ENCODE data around the gene INS.
A peak's percentile ranks its signal among the peaks of the same experiment; 100 is the strongest.

The INS gene

GRCh38 chr11:2160736-2161259, at the start of gene INS:
INS (minus strand) TSS chr11:2161209; CDS start chr11:2160971, 238 bp downstream.
- DNase-seq = peak in 1 of 2 experiments; percentile 67

DNA sequence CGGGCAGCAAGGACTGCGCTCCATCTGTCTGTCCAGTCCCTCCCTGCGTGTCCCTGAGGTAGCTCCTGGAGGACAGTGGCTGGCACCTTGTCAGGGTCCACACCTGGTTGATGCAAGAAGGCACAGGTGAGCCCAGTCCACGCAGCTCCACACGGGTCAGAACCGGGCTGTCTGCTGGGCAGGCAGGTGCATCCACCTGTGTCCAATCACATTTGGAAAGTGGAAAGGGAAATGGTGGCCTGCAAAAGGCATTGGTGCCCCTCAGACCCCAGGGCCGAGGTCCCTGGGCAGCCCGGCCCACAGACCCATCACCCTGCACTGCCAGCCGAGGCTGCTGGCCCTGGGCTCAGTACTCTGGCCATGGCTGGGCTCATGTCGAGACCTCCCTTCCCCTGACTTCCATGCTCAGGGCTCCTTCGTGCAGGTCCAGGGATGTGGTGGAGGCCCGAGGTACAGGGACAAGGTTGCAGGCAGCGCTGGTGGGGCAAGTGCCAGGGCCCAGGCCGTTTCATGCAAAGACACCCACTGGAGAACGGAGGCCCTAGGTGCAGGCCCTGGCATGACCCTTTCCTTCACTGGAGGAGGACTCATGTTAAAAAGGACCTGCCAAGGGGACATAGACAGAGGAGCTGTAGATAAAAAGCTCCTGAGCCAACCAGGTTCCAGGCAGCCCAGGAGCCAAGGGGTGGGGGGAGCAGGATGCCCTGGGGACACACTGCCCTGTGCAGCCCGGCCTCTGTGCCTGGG, 49.5 kb upstream of the INS start:
- no peak for DNase-seq

DNA sequence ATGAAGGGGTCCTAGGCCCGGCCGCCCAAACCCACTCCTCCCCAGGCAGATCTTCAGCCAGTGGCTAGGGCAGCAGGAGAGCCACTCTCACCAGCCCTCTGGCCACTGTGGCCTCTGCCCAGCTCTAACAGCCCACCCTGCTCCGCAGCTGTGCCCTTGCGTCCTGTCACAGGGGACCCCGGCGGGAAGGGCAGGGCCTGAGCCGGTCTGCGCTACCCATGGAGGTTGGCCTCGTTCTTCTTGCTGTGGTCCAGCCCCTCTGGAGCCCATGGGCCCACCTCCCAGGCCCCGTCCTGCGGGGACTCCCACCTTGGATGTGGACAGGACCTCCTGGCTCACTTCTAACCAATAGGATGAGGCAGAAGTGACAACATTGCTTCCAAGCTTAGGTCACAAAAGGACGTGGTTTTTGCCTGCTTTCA, 48.9 kb upstream of the INS start:
- DNase-seq = no peak

DNA sequence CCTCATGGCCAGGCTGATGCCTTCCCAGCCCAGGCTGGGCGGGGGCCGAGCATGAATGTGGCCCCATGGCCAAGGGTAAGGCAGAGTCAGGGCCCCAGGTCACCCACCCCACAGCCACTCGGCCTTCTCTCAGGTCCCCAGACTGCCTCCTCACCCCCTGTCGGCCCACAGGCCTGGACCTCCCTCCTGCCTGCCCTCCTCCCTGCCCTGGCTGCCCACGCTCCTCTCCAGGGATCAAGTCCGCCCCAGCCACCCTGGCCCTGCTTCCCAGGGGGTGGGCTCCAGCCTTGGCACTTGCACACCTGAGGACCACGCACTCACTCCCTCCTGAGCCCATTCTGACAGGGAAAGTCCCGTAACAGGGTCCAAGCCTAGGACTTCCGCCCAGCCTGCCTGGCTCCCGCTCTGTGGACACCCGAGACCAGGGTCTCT, 48.4 kb upstream of the INS start:
- DNase-seq = no peak

- peak in 1 of 2 experiments; percentile 64 for DNase-seq
These were observed 47.8 kb upstream of the INS start for GRCh38 chr11:2208691-2209369.

GRCh38 chr11:2207773-2208621, 47.0 kb upstream of the INS start:
- DNase-seq = no peak

- DNase-seq = no peak
These were observed 46.2 kb upstream of the INS start for GRCh38 chr11:2207212-2207611.

- no peak for DNase-seq
These were observed 45.1 kb upstream of the INS start for GRCh38 chr11:2205981-2206690.

DNA sequence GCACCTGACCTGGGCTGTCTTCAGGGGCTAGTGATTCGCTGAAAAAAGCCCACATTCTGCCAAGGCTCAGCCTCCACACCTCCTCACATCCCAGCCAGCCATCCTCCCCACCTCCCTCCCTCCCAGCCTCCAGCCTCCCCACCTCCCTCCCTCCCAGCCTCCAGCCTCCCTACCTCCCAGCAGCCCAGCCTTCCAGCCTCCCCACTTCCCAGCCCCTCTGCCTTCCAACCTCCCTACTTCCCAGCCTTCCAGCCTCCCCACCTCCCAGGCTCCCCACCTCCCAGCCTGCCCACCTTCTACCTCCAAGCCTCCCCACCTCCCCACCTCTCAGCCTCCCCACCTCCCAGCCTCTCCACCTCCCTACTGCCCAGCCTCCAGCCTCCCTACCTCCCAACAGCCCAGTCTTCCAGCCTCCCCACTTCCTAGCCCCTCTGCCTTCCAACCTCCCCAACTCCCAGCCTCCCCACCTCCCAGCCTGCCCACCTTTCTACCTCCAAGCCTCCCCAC, 44.3 kb upstream of the INS start:
- no peak for DNase-seq

DNA sequence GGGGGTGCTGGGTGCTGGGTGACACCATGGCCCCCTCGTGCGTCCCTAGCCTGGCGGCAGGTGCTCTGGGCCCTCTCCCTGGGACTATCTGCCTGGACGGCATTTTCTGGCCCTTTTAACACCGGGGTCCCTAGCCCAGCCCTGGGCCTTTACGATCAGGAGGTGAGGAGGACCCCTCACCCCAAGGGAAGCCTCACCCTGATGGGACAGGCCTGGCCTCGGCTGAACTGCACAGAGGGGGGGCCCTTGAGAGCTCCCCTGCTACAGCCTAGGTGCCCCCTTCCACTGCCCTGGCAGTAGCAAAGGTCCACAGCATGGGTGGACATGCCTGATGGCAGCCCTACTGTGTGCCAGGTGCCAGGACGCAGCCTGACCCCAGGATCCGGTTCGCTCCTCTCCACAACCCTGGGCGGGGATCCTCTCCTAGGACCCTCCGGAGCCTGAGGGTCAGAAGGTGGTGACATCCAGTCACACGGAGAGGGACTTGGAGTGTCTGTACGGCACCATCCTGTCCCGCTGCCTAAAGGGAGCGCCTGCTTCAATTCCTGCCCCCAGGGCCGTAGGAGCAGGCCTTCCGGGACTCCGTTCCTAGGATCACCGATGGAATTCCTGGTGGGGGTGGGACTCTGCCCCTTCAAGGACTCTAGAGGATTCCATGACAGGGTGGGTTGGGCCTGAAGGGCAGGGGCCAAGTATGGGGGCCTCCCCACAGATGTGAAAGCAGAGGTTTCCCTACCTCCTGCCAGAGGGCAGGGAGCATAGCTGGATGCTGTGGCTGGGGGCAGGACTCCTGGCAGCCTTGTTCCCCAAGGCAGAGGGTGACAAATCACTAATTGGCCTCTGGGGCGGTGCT, 43.6 kb upstream of the INS start:
- DNase-seq = peak in 1 of 2 experiments; percentile 11

GRCh38 chr11:2203440-2204259, 42.6 kb upstream of the INS start:
- no peak for DNase-seq

DNA sequence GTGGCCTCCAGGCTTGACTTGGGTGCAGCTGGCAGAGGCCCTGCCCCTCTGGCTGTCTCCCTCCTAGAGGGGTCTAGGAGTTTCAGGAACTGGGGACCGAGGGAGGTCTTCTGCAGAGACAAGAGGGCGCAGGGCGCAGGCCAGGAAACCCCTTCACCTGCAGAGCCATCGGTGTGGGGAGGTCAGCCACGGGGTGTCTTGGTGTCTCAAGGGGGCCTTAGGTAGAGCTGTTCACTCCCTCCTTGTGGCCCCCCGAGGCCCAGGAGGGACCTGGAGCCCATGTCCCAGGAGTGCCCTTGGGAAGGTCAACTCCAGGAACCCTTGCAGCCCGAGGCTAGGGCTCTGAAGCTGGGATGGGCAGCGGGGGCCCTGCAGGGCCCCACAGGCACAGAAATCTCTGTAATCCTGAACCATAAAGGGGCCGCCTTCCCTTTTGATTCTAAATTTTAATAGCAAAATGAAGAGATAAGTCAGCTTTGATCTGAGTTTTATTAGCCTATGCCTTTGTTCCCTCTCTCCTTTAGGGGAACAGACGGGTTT, 42.0 kb upstream of the INS start:
- DNase-seq = no peak

GRCh38 chr11:2202071-2202899, 41.3 kb upstream of the INS start:
- DNase-seq = peak; percentile 90 to 97

DNA sequence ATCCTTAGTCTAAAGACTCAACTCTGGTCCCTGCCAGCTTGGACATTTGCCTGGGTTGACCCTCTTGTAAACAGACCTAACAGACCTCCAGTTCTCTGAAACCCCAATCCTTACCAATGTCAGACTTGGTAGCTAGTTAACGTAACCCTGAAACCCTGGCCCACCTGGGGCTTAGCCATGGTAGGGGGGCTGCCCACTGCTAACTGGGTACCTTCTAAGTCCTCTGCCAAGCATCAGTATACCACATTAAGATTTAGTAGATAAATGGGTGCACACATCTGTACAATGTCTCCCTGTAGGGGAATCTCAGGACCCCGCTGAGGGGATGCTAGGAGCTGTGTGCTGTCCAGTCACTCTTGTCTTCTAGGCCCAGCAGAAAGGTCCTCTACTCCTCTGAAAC, 40.5 kb upstream of the INS start:
- DNase-seq = no peak

DNA sequence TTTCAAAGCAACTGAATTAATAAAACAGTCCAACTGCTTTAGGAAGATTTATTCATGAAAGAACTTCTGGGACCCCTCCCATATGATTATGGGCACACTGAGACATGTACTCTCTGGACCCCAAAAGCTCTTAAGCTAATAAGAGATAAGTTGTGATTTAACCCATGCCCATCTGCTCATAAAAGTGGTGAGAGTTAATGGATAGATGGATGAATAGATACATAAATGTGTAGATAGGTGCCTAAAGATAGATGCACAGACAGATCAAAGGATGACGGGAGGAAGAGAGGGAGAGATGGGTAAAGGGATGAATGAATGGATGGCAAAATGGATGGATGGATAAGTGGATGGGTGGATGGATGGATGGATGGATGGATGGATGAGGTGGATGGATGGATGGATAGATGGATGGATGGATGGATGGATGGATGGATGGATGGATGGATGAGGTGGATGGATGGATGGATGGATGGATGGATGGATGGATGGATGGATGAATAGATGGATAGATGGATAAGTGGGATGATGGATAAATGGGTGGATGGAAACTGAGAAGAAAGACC, 40.0 kb upstream of the INS start:
- DNase-seq = no peak

DNA sequence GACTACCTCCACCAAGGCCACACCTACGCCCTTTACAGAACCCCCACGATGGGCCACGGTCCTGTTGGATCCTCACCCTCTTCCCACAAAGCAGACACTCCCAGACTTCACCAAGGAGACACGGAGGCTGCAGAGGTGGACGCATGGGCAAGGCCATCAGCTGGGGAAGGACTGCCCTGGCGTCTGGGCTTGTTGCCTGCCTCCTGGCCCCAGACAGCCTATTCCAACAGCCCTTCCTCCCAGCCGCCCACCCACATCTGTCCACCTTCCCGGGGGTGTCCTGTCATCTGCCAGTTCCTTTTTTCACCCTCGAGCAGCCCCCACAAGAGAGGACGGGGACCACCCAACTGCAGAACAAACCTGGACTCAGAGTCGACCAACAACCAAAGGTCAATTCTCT, 39.5 kb upstream of the INS start:
- no peak for DNase-seq

DNA sequence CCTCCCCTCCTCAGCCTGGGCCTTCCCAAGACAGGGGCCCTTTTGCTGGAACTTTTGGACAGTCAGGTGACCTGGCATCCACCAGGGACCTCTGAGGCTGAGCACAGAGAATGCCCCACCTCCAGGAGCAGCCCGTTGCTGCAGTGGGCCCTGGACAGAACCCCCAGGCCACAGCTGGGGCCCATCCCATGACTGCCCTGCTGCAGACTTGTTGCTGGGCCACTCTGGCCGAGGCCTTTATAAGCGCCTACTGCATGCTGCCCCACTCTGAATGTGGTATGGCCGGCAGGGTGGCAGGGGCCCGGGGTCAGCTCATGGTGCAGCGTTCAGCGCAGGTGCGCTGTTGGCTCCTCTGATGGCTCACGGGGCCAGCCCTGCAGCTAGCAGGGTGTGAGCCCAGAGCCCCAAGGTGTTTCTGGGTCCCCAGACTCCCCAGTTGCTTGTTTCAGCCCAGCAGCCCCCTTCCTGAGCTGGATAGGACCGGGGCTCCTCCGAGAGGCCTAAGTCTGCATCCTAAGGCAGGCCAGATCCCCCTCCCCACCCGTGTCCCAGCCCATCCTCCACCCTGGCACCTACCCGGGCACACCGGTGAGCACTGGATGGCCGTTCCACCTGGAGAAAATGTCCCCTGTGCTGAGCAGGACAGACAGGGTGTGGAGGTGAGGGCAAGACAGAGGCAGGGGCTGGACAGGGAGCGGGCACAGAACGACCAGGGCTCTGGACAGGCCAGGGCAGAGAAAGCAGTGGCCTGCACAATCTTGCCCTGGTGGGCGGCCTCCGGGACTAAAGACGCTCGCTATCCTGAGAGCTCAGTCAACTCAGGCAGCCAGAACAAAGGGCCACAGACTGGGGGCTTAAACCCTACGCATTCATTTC, 38.7 kb upstream of the INS start:
- no peak for DNase-seq

All from NCI-H526 (cell line).